ENCODE data around the gene DPP8.

The DPP8 gene

DNA sequence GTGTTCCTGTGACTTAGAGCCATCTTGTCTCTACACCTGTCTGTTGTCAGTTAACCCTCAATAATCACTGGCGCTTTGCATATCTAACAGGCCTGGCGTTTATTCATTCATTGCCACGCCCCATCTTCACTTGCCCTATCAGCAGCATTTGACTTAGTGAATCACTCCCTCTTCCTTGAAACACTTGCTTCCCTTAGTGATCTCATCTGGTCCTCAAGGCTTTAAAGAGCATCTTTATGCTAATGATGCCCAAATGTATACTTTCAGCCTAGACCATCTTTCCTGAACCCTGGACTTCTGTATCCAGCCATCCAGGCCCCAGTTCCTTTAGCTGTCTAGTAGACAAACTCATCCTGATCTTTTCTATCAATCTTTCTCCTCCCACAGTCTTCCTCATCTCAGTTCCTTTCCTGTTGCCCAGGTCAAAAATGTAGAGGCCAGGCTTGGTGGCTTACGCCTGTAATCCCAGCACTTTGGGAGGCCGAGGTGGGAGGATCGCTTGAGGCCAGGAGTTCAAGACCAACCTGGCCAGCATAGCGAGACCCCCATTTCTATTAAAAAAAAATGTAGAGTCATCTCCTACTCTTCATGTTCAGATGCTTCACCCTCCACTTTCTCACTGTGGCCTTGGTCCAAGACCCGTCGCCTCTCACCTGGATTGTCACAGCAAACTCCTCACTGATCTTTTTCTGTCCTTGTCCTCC lies 93.4 kb downstream of the DPP8 start:
- no peak for DNase-seq

- DNase-seq, result no peak
These were observed 94.1 kb downstream of the DPP8 start for GRCh38 chr15:65423150-65423975.

DNA sequence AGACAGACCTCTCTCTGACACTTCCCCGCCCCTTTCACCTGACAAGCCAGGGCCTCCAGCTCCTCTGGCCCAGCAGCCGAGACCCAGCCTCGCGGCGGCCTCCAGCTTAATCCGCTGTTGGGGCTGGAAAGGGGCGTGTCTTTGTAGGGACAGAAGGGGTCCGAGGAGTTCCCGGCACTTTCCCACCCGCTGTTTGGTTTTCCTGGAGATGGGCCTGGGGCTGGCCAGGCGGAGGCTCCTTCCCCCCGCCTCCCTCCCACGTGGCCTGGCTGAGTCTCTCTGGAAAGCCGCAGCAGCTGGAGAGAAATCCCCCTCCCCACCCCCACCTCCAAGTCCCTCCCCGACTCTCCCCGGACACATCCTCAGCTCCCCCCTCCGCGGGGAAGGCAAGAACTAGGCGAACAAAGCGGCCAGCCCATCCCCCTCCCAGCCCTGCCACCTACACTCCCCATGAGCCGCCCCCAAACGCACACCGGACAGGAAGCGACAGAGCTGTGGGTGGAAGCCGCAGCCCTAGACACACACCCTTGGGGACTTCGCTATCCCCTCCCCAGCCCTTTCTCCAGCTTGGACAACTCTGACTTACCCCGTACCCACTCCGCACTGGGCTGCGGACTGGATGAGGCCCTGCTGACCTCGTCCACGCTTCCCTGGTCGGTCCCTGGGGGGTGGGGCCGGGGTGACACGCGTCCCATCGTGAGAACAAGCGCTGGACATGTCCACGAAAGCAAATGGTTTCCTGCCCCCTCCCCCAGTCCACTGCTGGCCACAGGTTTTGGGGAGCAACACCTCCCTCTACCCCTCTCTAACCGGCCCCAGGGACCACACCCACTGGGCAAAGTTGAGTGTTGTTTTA lies 95.9 kb downstream of the DPP8 start:
- no peak for DNase-seq

GRCh38 chr15:65420975-65421359 lies 96.5 kb downstream of the DPP8 start:
- DNase-seq, result no peak

- DNase-seq, result no peak
These were observed 98.9 kb downstream of the DPP8 start for GRCh38 chr15:65418596-65418995.

DNA sequence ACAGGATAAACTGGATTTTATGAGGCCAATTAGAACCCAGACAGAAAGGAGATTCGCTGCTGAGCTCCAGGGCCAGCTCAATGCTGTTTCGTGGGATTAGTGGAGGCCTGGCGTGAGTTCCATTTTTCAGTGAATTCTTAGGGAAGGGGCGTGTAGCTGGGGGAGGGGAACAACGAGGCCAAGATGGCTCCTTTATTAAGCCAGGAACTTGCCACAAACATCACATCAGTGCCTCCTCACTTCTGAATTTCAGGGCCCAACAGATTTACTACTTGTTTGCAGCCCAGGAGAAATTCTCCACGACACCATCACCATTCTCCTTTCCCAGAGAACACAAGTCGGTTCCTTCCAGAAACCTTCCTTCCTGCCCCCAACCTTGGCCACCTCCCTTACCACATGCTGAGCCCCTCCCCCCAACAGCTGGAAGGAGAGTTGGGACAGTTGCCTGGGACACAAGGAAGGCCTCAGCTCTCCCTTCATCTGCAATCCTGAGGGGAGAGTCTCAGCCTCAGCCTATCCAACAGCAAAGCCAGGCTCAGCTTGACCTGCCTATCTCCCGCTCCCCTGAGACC lies 100.6 kb downstream of the DPP8 start:
- no peak for DNase-seq

GRCh38 chr15:65414841-65415621 lies 102.5 kb downstream of the DPP8 start:
- DNase-seq, result no peak

DNA sequence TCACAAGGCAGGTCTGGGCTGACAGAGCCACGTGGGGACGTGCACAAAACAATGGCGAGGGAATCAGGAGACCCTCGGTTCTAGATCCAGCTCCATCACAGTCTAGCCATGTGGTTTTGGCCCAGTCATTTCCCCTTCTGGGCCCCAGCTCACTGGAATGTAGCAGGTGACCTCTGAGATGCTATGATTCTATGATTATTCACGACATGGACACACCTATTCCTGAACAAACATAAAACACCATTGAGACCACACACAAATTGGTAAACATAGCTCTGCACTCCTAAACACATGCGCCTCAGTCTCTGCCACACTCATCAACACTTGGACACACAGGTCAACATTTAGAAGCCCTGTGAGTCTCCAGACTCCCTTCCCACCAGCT lies 103.7 kb downstream of the DPP8 start:
- DNase-seq, result no peak

GRCh38 chr15:65413051-65413759 lies 104.3 kb downstream of the DPP8 start:
- no peak for DNase-seq

GRCh38 chr15:65412556-65412955 lies 104.9 kb downstream of the DPP8 start:
- no peak for DNase-seq

- DNase-seq, result no peak
These were observed 105.9 kb downstream of the DPP8 start for GRCh38 chr15:65411465-65412071.

DNA sequence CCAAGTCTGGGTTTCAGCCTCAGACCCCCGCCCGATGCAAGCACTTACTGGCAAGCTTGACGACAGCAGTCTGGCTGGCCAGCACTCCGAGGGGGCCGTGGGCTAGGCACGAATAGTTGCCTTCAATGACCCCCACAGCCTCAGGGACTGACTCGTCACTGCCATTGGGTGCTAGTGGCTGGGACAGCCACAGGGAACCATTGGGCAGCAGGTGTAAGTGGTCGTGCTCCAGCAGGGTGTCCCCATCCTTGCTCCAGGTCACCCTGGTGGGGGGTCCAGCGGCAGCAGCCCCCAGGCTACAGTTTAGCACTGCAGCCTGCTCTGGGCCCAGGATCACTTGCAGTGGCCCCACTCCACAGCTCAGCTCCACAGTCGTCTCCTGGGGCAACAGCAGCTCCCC lies 106.5 kb downstream of the DPP8 start:
- DNase-seq, result no peak

- DNase-seq, result no peak
These were observed 107.5 kb downstream of the DPP8 start for GRCh38 chr15:65410036-65410435.

GRCh38 chr15:65409036-65409631 lies 108.4 kb downstream of the DPP8 start:
- DNase-seq, result no peak

DNA sequence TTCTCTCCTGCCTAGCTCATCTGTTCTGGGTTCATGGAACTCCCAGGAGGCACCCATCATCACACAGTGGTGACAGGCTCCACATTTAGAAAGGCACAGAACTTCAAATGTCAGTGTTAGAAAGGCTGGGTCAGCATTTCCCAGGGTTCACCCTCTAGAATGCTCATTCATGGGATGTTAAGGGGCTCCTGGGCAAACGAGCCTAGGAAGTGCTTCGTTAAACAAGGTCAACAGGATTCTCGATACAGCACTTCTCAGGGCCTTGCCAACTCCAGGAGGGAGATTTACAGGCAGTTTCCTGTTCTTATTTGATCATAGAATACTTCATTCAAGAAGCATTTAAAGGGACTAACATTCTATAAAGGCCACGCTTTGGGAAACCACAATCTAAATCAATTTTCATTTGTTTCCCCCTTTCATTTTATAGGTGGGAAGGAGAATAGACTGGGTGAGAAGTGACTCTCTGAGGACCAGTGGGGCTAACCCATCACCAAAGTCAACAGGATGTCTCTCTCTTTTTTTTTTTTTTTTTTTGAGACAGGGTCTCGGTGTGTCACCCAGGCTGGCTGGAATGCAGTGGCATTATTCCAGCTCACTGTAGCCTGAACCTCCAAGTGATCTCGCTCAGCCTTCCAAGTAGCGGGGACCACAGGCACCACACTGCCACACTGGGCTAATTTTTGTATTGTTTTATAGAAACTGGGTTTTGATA lies 109.0 kb downstream of the DPP8 start:
- DNase-seq, result no peak

GRCh38 chr15:65406424-65407000 lies 111.0 kb downstream of the DPP8 start:
- DNase-seq, result no peak

DNA sequence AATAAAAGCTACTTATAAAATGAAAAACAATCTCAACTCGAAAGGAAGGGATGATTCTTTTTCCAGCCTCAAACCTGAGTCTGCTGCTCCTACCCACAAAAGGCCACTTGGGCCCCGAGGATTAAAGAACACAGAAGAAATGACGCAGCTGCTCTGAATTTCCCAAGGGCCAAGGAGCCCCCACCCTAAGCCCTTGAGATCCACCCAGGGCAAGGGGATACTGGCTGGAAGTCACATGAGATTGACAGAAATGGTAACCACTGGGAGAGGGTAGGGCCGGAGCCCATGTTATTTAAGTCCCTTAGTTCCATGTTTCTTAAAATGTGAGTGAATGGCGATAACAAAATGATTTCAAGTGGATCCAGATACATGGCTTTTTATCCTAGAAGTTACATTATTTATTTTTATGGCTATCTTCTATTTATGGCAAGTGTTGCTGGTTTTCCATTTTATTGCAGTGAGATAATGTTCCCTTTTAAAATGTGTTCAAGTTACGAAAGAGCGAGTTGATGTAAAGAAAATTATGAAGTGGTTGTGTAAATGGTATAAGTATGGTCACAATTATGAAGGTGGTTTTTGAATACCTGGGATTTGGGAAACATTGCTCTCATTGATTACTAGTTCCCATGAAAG lies 111.6 kb downstream of the DPP8 start:
- DNase-seq, result no peak

DNA sequence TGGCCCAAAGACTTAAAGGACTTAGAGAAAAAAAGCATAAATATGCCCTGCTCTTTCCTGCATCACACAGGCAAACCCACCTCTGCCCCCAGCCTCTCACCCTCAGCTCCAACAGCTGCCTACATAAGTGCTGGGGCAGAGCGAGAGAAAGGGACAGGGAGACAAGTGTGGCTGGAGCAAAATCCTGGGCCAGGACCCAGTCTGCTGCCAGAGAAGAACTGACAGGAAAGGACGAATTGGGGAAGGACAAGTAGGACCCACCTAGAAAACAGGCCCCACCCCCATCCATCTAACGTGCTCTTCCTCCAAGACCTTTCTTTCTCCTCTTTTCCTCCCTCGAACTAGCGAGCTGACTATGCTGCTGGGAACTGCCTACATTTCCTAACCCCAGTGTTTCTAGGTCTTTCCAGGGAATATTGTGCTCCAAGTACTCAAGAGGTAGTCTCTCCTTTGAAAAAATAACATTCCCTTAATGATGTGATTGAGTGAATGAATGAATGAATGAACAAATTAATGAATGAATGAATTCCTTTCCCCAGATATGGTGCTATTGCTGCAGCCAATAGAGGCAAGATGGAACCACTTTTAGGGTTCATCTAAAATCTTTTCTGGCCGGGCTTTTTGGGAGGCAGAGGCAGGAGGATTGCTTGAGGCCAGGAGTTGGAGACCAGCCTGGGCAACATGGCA lies 113.2 kb downstream of the DPP8 start:
- DNase-seq, result no peak

DNA sequence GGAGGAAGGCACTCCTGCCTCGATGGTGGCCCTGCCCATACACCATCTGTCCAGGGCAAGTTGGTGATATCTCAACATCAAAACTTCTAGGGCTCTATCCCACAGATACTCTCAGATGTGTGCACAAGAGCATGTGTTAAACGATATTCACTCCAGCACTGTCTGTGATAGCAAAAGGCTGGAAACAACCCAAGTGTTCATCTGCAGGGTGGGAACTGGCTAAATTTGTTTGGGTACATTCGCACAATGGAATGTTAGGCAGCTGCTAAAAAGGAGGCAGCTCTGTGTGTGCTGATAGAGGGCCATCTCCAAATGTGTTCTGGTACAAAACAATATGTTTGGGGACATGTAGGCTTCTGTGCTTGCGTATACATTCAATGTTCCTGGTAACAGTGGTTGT lies 114.5 kb downstream of the DPP8 start:
- no peak for DNase-seq
